Epidermal melanocyte (primary cell): ENCODE data around the gene KRT79.
"Not testable (repeated sequence)": the region's sequence is repeated elsewhere in the genome, so short reads cannot be mapped to it uniquely, and the experiment has no call there.

ENCODE experiments used
- DNase-seq: peaks from one replicate; pipeline ENCODE4 v3.0.0; 2011; ENCODE audit warnings: low spot score; ENCODE audit not compliant: insufficient read length

Gene KRT79

GRCh38 chr12:52806821-52807543 lies 27.1 kb downstream of the KRT79 start:
- no peak for DNase-seq

- DNase-seq, result no peak
These were observed 27.8 kb downstream of the KRT79 start for GRCh38 chr12:52806169-52806811.

- no peak for DNase-seq
These were observed 28.4 kb downstream of the KRT79 start for GRCh38 chr12:52805739-52806138.

GRCh38 chr12:52805000-52805399 lies 29.1 kb downstream of the KRT79 start:
- no peak for DNase-seq

GRCh38 chr12:52802442-52802841 lies 31.7 kb downstream of the KRT79 start:
- no peak for DNase-seq

GRCh38 chr12:52801773-52802172 lies 32.3 kb downstream of the KRT79 start:
- no peak for DNase-seq

- DNase-seq, result no peak
These were observed 33.7 kb downstream of the KRT79 start for GRCh38 chr12:52800259-52800917.

GRCh38 chr12:52799505-52800211 lies 34.5 kb downstream of the KRT79 start:
- DNase-seq, result no peak

- DNase-seq, result no peak
These were observed 35.2 kb downstream of the KRT79 start for GRCh38 chr12:52798671-52799504.

- no peak for DNase-seq
These were observed 36.0 kb downstream of the KRT79 start for GRCh38 chr12:52798003-52798670.

GRCh38 chr12:52797529-52797894 lies 36.6 kb downstream of the KRT79 start:
- DNase-seq, result no peak

- no peak for DNase-seq
These were observed 37.1 kb downstream of the KRT79 start for GRCh38 chr12:52796839-52797528.

- DNase-seq, result no peak
These were observed 37.7 kb downstream of the KRT79 start for GRCh38 chr12:52796429-52796794.

- DNase-seq, result no peak
These were observed 38.2 kb downstream of the KRT79 start, which contains the start of gene KRT3 for GRCh38 chr12:52795694-52796428. KRT3 (minus strand) TSS chr12:52796117; CDS start chr12:52796042, 75 bp downstream.

- DNase-seq, result not testable (repeated sequence)
These were observed 38.8 kb downstream of the KRT79 start for GRCh38 chr12:52795332-52795674.

GRCh38 chr12:52794479-52795331 lies 39.4 kb downstream of the KRT79 start:
- DNase-seq, result no peak

- no peak for DNase-seq
These were observed 41.7 kb downstream of the KRT79 start for GRCh38 chr12:52792185-52793029.
